Measurements from ENCODE around the gene C20orf141. TPM values are rescaled to one million over a fixed set of nuclear protein-coding genes. Genes with fewer than 3 reads are reported as not detected.

Gene C20orf141
- total and polyA plus RNA-seq, 11 donors: not detected

DNA sequence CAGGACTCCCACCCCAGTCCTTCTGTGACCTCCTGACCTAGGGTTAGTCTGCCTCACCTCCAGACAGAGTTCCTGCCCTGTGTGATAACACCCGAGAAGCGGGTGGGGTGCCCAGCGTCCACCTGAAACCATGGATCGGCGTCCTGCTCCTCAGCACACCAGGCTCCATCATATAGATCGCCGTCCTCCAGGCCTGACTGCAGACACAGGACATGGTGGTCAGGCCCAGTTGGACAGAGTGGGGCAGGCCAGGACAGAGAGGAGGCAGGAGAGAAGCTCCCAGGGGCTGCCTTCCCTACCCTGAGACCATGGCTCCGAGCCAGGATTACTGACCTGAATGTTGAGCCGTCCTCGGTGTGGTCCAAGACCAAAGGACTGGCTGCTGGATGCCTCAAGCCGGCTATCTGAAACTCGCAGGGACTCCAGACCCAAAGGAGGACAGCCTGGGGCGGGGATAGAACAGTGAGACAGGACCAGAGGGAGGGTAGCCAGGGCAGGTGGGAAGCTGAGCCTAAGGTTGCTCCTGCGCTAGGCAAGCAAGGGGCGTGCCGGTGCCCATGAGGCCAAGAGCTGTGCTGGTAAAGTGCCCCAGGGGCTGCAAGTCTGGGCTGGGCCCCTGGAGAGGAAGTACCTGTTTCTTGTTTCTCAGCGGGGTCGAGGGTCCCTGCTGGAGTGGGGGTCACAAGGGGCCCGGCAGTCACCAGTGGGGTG lies 16.5 kb upstream of the C20orf141 start:
- peaks cover 25 to 89% (median 60%) of the 10 kb centered on the region in 9 donors for H3K27me3 ChIP-seq
- H3K4me3 ChIP-seq: no peak overlapping the region
- H3K36me3 ChIP-seq: no peaks in the 10 kb centered on the region
- ATAC-seq (no peak), DNase-seq (no peak)
- H3K9me3 ChIP-seq: peaks cover 0 to 5% (median 0%) of the 10 kb centered on the region in 12 donors
- TF ChIP-seq, protein P1, sequence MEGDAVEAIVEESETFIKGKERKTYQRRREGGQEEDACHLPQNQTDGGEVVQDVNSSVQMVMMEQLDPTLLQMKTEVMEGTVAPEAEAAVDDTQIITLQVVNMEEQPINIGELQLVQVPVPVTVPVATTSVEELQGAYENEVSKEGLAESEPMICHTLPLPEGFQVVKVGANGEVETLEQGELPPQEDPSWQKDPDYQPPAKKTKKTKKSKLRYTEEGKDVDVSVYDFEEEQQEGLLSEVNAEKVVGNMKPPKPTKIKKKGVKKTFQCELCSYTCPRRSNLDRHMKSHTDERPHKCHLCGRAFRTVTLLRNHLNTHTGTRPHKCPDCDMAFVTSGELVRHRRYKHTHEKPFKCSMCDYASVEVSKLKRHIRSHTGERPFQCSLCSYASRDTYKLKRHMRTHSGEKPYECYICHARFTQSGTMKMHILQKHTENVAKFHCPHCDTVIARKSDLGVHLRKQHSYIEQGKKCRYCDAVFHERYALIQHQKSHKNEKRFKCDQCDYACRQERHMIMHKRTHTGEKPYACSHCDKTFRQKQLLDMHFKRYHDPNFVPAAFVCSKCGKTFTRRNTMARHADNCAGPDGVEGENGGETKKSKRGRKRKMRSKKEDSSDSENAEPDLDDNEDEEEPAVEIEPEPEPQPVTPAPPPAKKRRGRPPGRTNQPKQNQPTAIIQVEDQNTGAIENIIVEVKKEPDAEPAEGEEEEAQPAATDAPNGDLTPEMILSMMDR (IDR thresholded peaks at IDR 0.05): no peak
- no peak for TF ChIP-seq POLR2A (IDR thresholded peaks at IDR 0.05)
- peaks cover 0 to 23% (median 0%) of the 10 kb centered on the region in 12 donors for H3K4me1 ChIP-seq
- no peak overlapping the region for H3K27ac ChIP-seq
- WGBS, 4 donors: 87 to 93% (median 90%) methylated on average over 17 to 19 of the region's 19 CpGs
- intact Hi-C loops (cut with DNase I): no loop called here

DNA sequence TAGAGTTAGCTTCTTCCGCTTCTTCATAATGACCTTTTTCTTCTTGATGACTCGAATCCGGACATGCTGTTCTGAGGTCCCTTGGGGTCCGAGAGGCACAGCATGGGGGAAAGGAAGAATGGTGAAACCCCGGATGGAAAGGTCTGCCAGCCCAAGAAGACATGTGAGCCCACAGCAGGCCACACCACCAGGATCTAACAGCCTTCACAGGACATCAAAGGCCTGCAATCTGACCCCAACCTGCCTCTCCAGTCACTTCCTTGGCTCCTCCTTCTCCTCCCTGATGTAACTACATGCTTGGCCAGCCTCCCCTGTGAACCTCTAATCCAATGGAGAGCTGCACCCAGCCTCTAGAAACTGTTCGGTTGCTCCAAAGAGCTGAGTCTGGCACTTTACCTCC lies 16.0 kb upstream of the C20orf141 start:
- no peak for DNase-seq
- Histone ChIP-seq H3K27ac (no peak overlapping the region), H3K9me3 (peaks cover 0 to 5% (median 0%) of the 10 kb centered on the region in 12 donors), H3K27me3 (peaks cover 25 to 89% (median 62%) of the 10 kb centered on the region in 9 donors), H3K36me3 (no peaks in the 10 kb centered on the region), H3K4me1 (peaks cover 0 to 23% (median 0%) of the 10 kb centered on the region in 12 donors), H3K4me3 (no peak overlapping the region)
- TF ChIP-seq, protein P1 (IDR thresholded peaks at IDR 0.05): no peak
- TF ChIP-seq POLR2A (IDR thresholded peaks at IDR 0.05): no peak
- 69 to 81% (median 76%) methylated on average over 6 of the region's 6 CpGs for WGBS, 4 donors
- no peak for ATAC-seq
- intact Hi-C loops (cut with DNase I): no loop called here

DNA sequence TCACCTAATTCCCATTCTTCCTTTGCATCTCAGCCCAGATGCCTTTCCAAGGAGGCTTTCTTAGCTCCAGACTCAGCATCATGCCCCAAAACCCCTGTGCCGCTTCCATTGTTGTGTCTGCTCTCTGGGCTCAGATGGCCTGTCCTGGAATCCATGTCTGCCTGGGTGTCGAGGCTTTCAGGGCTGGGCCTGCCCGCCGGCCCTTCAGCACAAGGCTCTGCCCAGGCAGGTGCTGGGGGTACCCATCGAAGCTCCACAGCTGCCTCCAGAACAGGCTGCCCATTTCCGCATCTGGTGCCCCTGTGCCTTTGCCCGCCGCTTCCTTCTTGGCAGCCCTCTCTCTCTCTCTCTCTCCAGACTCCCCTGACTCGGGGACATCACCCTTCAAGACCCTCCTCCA lies 15.5 kb upstream of the C20orf141 start:
- peaks cover 0 to 5% (median 0%) of the 10 kb centered on the region in 12 donors for H3K9me3 ChIP-seq
- WGBS, 4 donors: 56 to 65% (median 65%) methylated on average over 9 of the region's 9 CpGs
- no peak for TF ChIP-seq POLR2A (IDR thresholded peaks at IDR 0.05)
- TF ChIP-seq, protein P1 (IDR thresholded peaks at IDR 0.05): no peak
- no peak for DNase-seq
- no peak for ATAC-seq
- H3K4me3 ChIP-seq: peak overlapping the region in 6 of 12 donors; percentile 20 to 50 (median 40)
- H3K27me3 ChIP-seq: peaks cover 25 to 90% (median 67%) of the 10 kb centered on the region in 9 donors
- H3K4me1 ChIP-seq: peaks cover 0 to 23% (median 0%) of the 10 kb centered on the region in 12 donors
- intact Hi-C loops (cut with DNase I): no loop called here
- H3K27ac ChIP-seq: no peak overlapping the region
- H3K36me3 ChIP-seq: no peaks in the 10 kb centered on the region

DNA sequence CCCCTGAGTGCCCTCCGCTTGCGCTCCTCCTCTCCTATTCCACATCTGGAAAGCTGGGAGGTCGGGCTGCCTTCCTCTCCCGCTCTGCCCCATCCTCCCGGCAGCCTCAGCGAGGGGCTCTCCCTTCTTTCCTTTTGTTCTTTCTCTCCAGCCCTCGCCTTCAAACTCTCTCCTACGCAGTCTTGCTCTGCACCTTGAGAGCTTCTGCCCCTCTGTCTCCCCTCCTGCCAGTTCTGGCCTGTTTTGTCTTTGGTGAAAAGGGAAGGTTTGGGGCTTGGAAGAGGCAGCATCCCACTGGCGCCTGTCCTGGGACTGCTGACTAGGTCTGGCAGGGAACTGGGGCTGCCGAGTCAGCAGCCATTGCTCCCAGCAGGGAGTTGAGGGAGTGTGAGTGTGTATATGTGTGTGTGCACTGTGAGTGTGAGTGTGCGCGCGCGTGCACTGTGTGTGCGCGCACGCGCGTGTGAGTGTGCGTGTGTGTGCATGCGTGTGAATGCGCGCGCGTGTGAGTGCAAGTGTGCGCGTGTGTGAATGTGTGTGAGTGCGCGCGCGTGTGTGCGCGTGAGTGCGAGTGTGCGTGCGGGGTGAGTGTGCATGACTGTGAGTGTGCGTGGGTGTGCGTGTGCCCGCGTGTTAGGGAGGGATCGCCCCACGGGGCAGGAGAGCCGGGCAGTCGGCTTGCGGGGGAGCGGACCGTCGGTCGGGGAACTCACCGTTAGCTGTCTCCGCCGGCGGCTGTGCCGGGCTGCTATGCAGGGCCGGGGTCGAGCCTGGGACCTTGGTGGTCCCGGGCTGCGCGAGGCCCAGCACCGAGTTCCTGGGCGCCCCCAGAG lies 14.9 kb upstream of the C20orf141 start:
- DNase-seq (no peak), ATAC-seq (peak in 3 of 4 donors; percentile 22 to 49 (median 35))
- Histone ChIP-seq H3K9me3 (peaks cover 0 to 5% (median 0%) of the 10 kb centered on the region in 12 donors), H3K4me3 (peak overlapping the region in 10 of 12 donors; percentile 3 to 50 (median 33)), H3K4me1 (peaks cover 0 to 23% (median 0%) of the 10 kb centered on the region in 12 donors), H3K27ac (no peak overlapping the region), H3K36me3 (no peaks in the 10 kb centered on the region), H3K27me3 (peaks cover 26 to 96% (median 71%) of the 10 kb centered on the region in 9 donors)
- intact Hi-C loops (cut with DNase I): no loop called here
- TF ChIP-seq, protein P1 (IDR thresholded peaks at IDR 0.05): no peak
- no peak for TF ChIP-seq POLR2A (IDR thresholded peaks at IDR 0.05)
- WGBS, 4 donors: 2 to 6% (median 3%) methylated on average over 43 to 61 of the region's 61 CpGs

Measured in heart left ventricle (tissue), 16 donors.